ENCODE results near the gene STX11. TPM values are rescaled to one million over a fixed set of nuclear protein-coding genes. Genes with fewer than 3 reads are reported as not detected.

The STX11 gene
- total and polyA plus RNA-seq, 10 donors: 5.9 to 76.0 (median 42.0) TPM

DNA sequence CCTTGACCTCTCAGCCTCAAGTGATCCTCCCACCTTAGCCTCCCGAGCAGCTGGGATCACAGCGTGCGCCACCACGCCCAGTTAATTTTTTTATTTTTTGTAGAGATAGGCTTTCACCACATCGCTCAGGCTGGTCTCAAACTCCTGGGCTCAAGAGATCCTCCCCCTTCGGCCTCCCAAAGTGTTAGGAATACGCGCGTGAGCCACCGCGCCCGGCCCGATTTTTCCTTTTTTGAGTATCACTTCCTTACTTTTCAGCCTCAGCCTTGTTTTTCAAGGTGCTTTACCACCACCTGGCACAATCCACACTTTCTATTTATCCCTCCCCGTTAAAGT, 791 bp upstream of the STX11 start:
- H3K9me3 ChIP-seq: no peaks in the 10 kb centered on the region
- peak overlapping the region in 7 of 8 donors; percentile 91 to 97 (median 95) for H3K27ac ChIP-seq
- H3K4me1 ChIP-seq: peaks cover 0 to 51% (median 41%) of the 10 kb centered on the region in 6 donors
- H3K4me3 ChIP-seq: peak overlapping the region in 7 of 8 donors; percentile 71 to 91 (median 83)
- intact Hi-C loops (cut with DNase I; ENCODE audit: low total_unique reads): no loop called here
- WGBS, 5 donors: 57 to 68% (median 62%) methylated on average over 14 of the region's 14 CpGs
- TF ChIP-seq POLR2A (IDR thresholded peaks at IDR 0.05): no peak
- H3K36me3 ChIP-seq: peaks cover 0 to 8% (median 0%) of the 10 kb centered on the region in 6 donors
- no peaks in the 10 kb centered on the region for H3K27me3 ChIP-seq (replicated peaks in 1 of 7)
- no peak for DNase-seq

- peaks cover 0 to 15% (median 0%) of the 10 kb centered on the region in 6 donors for H3K36me3 ChIP-seq
- DNase-seq: peak; percentile 85
- peak overlapping the region; percentile 32 to 91 (median 82) for H3K4me3 ChIP-seq
- peak overlapping the region; percentile 87 to 97 (median 94) for H3K27ac ChIP-seq
- H3K9me3 ChIP-seq: no peaks in the 10 kb centered on the region
- H3K4me1 ChIP-seq: peaks cover 0 to 61% (median 51%) of the 10 kb centered on the region in 6 donors
- TF ChIP-seq, protein P1, sequence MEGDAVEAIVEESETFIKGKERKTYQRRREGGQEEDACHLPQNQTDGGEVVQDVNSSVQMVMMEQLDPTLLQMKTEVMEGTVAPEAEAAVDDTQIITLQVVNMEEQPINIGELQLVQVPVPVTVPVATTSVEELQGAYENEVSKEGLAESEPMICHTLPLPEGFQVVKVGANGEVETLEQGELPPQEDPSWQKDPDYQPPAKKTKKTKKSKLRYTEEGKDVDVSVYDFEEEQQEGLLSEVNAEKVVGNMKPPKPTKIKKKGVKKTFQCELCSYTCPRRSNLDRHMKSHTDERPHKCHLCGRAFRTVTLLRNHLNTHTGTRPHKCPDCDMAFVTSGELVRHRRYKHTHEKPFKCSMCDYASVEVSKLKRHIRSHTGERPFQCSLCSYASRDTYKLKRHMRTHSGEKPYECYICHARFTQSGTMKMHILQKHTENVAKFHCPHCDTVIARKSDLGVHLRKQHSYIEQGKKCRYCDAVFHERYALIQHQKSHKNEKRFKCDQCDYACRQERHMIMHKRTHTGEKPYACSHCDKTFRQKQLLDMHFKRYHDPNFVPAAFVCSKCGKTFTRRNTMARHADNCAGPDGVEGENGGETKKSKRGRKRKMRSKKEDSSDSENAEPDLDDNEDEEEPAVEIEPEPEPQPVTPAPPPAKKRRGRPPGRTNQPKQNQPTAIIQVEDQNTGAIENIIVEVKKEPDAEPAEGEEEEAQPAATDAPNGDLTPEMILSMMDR (IDR thresholded peaks at IDR 0.05 in 8 of 11, conservative IDR thresholded peaks at IDR 0.05 in 3 of 11): peak in 9 of 11 experiments; percentile 6 to 57 (median 39)
- TF ChIP-seq POLR2AphosphoS5 (IDR thresholded peaks at IDR 0.05): peak in 1 of 3 donors; percentile 88
- TF ChIP-seq POLR2A (IDR thresholded peaks at IDR 0.05): peak in 2 of 3 donors; percentile 24 to 38
- WGBS, 5 donors: 1 to 2% (median 1%) methylated on average over 30 of the region's 30 CpGs
- intact Hi-C loops (cut with DNase I; ENCODE audit: low total_unique reads): loop anchor here (10.0 kb wide), 1 partner anchor 64 kb away; no protein-coding TSS in a partner anchor
- no peaks in the 10 kb centered on the region for H3K27me3 ChIP-seq (replicated peaks in 1 of 7)
Observed at GRCh38 chr6:144150710-144151657, 667 bp downstream of the STX11 start.

DNA sequence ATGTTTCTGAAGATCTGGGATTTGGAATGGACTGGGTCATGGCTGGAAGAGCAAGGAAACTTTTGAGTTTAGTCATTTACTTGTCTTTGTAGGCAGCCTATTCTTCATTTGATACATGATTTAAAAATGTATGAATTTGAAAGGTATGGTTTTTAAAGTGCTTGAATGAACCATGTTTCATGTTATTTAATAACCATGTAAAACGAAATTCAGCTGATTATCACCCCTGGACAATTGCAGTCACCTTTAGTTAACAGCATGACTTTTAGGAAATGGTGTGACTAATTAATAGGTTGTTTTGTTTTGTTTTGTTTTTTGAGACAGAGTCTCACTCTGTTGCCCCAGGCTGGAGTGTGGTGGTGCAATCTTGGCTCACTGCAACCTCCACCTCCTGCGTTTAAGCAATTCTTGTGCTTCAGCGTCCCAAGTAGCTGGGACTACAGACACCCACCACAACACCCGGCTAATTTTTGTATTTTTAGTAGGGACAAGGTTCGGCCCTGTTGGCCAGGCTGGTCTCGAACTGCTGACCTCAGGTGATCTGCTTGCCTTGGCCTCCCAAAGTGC, 2.1 kb downstream of the STX11 start:
- 54 to 86% (median 68%) methylated on average over 6 of the region's 6 CpGs for WGBS, 5 donors
- no peaks in the 10 kb centered on the region for H3K27me3 ChIP-seq (replicated peaks in 1 of 7)
- peak overlapping the region in 7 of 8 donors; percentile 91 to 97 (median 95) for H3K27ac ChIP-seq
- no peak for TF ChIP-seq POLR2A (IDR thresholded peaks at IDR 0.05)
- TF ChIP-seq, protein P1 (IDR thresholded peaks at IDR 0.05 in 8 of 11, conservative IDR thresholded peaks at IDR 0.05 in 3 of 11): no peak
- TF ChIP-seq POLR2AphosphoS5 (IDR thresholded peaks at IDR 0.05): peak in 2 of 3 donors; percentile 12 to 56
- peak; percentile 80 for DNase-seq
- H3K4me3 ChIP-seq: peak overlapping the region in 5 of 8 donors; percentile 71 to 85 (median 83)
- H3K36me3 ChIP-seq: peaks cover 0 to 22% (median 0%) of the 10 kb centered on the region in 6 donors
- peaks cover 14 to 75% (median 65%) of the 10 kb centered on the region in 6 donors for H3K4me1 ChIP-seq
- intact Hi-C loops (cut with DNase I; ENCODE audit: low total_unique reads): loop anchor here (10.0 kb wide), 1 partner anchor 62 kb away; no protein-coding TSS in a partner anchor
- H3K9me3 ChIP-seq: no peaks in the 10 kb centered on the region

- Histone ChIP-seq H3K27me3 (replicated peaks in 1 of 7) (no peaks in the 10 kb centered on the region), H3K9me3 (no peaks in the 10 kb centered on the region), H3K4me1 (peaks cover 20 to 84% (median 73%) of the 10 kb centered on the region in 6 donors), H3K27ac (peak overlapping the region in 6 of 8 donors; percentile 91 to 97 (median 95)), H3K36me3 (peaks cover 0 to 29% (median 0%) of the 10 kb centered on the region in 6 donors), H3K4me3 (peak overlapping the region in 2 of 8 donors; percentile 83 to 85)
- no peak for DNase-seq
- intact Hi-C loops (cut with DNase I; ENCODE audit: low total_unique reads): loop anchor here (10.0 kb wide), 1 partner anchor 62 kb away; no protein-coding TSS in a partner anchor
- peak in 1 of 3 donors; percentile 82 for TF ChIP-seq POLR2AphosphoS5 (IDR thresholded peaks at IDR 0.05)
- TF ChIP-seq, protein P1 (IDR thresholded peaks at IDR 0.05 in 8 of 11, conservative IDR thresholded peaks at IDR 0.05 in 3 of 11): no peak
- WGBS, 5 donors: 57 to 72% (median 66%) methylated on average over 5 of the region's 5 CpGs
Observed at GRCh38 chr6:144153260-144153659, 2.9 kb downstream of the STX11 start.

Measured in spleen (tissue), 11 donors.